A172 (cell line): Measurements from ENCODE around the gene BBOF1. TPM values are rescaled to one million over a fixed set of nuclear protein-coding genes. Genes with fewer than 3 reads are reported as not detected.

ENCODE experiments used
- DNase-seq: peaks from one replicate; pipeline ENCODE4 v3.0.0-alpha.2; 2015; ENCODE audit warnings: low spot score
- total RNA-seq: library from RNA; depleted of rRNA; stranded (reverse); fragments of >200 nt; shearing (Covaris generic); gene quantifications from 2 replicates; pipeline ENCODE4 v1.2.3, GENCODE V29; 2014; rRNA removed

Gene BBOF1
- total RNA-seq, 1 experiment from 2014 or later = 4.8 TPM

DNA sequence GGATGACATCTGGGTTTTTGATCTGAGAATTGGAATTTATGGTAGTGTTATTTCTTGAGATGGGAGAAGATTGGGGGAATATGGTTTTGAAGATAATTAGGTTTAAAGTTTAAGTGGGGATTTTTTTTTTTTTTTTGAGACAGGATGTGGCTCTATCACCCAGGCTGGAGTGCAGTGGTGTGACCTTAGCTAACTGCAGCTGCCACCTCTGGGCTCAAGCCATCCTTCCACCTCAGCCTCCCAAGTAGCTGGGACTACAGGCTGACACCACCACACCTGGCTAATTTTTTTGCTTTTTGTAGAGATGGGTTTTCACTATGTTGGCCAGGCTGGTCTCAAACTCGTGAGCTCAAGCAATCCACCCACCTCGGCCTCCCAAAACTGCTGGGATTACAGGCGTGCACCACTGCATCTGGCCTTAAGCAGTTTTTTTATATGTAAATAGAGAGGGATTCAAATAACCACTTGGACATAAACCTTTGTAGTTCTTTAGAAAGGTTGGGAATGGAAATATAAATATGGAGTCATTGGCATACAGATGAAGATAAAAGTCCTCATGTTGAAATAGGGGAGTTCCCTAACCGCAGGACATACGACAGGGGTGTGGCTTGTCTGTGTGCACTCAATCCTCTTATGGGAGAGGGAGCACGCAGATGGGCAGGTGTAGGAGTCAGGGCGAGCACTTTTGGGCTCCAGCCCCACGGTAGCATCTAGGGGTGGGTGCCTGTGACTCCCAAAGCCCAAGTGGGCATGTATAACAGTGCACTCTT lies 70.3 kb downstream of the BBOF1 start:
- no peak for DNase-seq

DNA sequence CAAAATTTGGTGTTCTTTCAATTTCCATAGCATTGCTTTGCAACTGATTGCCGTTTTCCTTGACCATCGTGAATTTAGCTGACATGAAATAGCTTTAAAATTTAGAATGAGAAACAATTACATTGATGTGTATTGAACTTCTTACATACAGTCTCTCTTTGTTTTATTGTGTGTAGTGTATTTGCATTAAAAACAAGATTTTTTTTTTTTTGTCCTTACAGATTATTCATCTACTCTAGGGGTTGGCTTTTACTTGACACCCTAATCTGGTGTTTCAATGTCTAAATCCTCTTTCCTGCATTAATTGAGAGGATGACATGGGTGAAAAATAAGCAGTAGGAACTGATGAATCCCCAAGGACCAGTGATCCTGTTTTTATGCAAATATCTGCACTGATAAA lies 86.2 kb downstream of the BBOF1 start:
- no peak for DNase-seq

DNA sequence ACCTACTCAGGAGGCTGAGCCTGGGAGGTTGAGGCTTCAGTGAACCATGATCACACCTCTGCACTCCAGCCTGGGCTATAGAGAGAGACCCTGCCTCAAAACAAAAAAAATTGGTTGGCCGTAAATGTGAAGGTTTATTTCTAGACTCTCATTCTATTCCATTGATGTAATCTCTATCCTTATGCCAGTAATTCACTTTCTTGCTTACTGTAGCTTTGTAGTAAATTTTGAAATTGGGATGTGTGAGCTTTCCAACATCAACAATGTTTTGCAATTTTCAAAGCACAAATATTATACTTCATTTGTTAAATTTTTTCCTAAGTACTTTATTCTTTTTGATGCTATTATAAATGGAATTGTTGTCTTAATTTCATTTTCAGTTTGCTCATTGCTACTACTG lies 90.2 kb downstream of the BBOF1 start:
- no peak for DNase-seq

DNA sequence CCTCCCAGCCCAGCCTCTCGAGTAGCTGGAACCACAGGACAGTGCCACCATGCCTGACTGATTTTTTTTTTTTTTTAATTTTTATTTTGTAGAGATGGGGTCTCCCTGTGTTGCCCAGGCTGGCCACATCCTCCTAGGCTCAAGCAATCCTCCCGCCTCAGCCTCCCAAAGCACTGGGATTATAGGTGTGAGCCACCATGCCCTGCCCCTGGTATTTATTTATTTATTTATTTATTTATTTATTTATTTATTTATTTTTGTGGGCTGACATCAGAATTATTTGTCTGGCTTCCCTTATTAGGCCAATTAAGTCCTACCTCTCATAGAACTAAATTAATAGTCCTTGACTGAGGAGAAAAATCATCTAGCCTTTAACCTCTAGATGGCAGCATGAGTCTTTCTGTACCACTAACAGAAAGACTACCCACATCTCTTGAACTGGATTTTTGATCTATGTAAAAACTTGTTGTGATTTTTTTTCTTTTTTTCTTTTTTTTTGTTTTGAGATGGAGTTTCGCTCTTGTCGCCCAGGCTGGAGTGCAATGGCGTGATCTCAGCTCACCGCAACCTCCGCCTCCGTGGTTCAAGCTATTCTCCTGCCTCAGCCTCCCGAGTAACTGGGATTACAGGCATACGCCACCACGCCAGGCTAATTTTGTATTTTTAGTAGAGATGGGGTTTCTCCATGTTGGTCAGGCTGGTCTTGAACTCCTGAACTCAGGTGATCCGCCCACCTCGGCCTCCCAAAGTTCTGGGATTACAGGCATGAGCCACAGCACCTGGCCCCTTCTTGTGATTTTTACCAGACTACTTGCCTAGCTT lies 92.5 kb downstream of the BBOF1 start:
- peak; percentile 39 for DNase-seq

Other genes starting within 250 kb of the BBOF1 start
- gene PTGR2, start 167.5 kb upstream of the BBOF1 start, total RNA-seq = 6.1 and 6.2 TPM in 2 replicates
- gene ZNF410, start 132.5 kb upstream of the BBOF1 start, total RNA-seq = 46.6 and 52.7 TPM in 2 replicates
- gene FAM161B, start 69.3 kb upstream of the BBOF1 start, total RNA-seq = 1.5 and 2.7 TPM in 2 replicates
- gene COQ6, start 69.0 kb upstream of the BBOF1 start, total RNA-seq = 19.0 and 19.9 TPM in 2 replicates
- 4.7 and 4.8 TPM in 2 replicates for gene ENTPD5, start 61 bp upstream of the BBOF1 start, total RNA-seq
- gene ALDH6A1, start 65.1 kb downstream of the BBOF1 start, total RNA-seq = 5.0 and 5.2 TPM in 2 replicates
- 7.2 and 7.6 TPM in 2 replicates for gene LIN52, start 65.6 kb downstream of the BBOF1 start, total RNA-seq
- gene VSX2, start 220.1 kb downstream of the BBOF1 start, total RNA-seq = not detected in 2 replicates